ENCODE results near the gene OR2T27.
A peak's percentile ranks its signal among the peaks of the same experiment; 100 is the strongest.

Gene OR2T27

DNA sequence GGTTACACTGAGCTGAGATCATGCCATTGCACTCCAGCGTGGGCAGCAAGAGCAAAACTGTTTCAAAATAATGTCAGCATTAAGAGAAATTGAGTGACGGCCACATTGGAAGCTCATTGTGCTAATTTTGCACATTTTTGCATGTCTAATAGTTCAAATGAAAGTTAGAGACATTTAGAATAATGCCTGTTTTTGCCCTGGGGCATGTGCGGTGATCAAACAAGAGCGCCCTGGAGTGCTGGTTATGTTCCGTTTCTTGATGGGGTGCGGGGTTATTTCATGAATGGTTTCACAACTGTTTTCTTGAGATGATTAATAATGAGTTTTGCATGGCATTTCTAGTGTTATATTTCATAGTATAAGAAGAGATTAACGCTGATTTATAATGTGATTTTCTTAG lies 33.6 kb downstream of the OR2T27 start:
- Histone ChIP-seq H3K36me3 (ENCODE audit: control insufficient read depth, low read length) (no peaks in the 10 kb centered on the region), H3K4me3 (ENCODE audit: low read length) (no peak overlapping the region), H3K27ac (ENCODE audit: low read depth, low read length) (no peak overlapping the region), H4K20me1 (ENCODE audit: control insufficient read depth, insufficient read depth, low read depth, low read length) (no peaks in the 10 kb centered on the region), H3K4me1 (ENCODE audit: control insufficient read depth, low read length) (0 out of 2 replicates have a peak, but pooled peaks cover 3% of the 10 kb centered on the region), H3K79me2 (ENCODE audit: control insufficient read depth, low read length) (no peaks in the 10 kb centered on the region), H3K27me3 (ENCODE audit: control insufficient read depth, low read length) (no peaks in the 10 kb centered on the region), H3K9me2 (replicated peaks; ENCODE audit: control insufficient read depth, low read length) (no peaks in the 10 kb centered on the region), H3K9me3 (ENCODE audit: control insufficient read depth, insufficient read depth, low read length) (no peaks in the 10 kb centered on the region), H3F3A (ENCODE audit: control insufficient read depth, insufficient read depth) (no peaks in the 10 kb centered on the region), H3K4me2 (ENCODE audit: low read length) (no peak overlapping the region)
- TF ChIP-seq EZH2phosphoT487 (IDR thresholded peaks at IDR 0.05; ENCODE audit: borderline replicate concordance, low read length), result no peak
- TF ChIP-seq, protein P1, sequence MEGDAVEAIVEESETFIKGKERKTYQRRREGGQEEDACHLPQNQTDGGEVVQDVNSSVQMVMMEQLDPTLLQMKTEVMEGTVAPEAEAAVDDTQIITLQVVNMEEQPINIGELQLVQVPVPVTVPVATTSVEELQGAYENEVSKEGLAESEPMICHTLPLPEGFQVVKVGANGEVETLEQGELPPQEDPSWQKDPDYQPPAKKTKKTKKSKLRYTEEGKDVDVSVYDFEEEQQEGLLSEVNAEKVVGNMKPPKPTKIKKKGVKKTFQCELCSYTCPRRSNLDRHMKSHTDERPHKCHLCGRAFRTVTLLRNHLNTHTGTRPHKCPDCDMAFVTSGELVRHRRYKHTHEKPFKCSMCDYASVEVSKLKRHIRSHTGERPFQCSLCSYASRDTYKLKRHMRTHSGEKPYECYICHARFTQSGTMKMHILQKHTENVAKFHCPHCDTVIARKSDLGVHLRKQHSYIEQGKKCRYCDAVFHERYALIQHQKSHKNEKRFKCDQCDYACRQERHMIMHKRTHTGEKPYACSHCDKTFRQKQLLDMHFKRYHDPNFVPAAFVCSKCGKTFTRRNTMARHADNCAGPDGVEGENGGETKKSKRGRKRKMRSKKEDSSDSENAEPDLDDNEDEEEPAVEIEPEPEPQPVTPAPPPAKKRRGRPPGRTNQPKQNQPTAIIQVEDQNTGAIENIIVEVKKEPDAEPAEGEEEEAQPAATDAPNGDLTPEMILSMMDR (IDR thresholded peaks at IDR 0.05; ENCODE audit: low read depth, low read length, poor library complexity, severe bottlenecking), result no peak

DNA sequence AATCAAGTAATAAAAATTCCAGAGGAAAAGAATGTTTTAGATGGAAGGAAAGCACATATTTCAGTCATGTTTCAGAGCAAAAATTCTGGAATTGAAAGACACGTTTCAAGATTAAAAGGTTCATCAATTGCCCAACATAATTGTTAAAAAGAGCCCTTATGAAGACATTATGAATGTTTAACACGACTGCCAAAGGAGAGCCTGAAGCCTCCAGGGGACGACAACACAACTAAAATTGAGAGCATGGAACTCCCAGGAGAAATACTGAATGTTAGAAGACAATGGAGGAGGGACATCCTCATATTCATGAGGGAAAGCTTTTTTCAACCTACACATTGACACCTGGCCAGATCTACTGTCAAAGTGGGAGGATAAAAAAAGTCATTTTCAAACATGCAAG lies 36.5 kb downstream of the OR2T27 start:
- H4K20me1 ChIP-seq (ENCODE audit: control insufficient read depth, insufficient read depth, low read depth, low read length), result no peaks in the 10 kb centered on the region
- no peaks in the 10 kb centered on the region for H3K36me3 ChIP-seq (ENCODE audit: control insufficient read depth, low read length)
- H3K79me2 ChIP-seq (ENCODE audit: control insufficient read depth, low read length), result no peaks in the 10 kb centered on the region
- H3F3A ChIP-seq (ENCODE audit: control insufficient read depth, insufficient read depth), result no peaks in the 10 kb centered on the region
- no peak overlapping the region for H3K4me3 ChIP-seq (ENCODE audit: low read length)
- H3K27ac ChIP-seq (ENCODE audit: low read depth, low read length), result no peak overlapping the region
- no peak overlapping the region for H3K4me2 ChIP-seq (ENCODE audit: low read length)
- no peaks in the 10 kb centered on the region for H3K9me3 ChIP-seq (ENCODE audit: control insufficient read depth, insufficient read depth, low read length)
- 0 out of 2 replicates have a peak, but pooled peaks cover 3% of the 10 kb centered on the region for H3K4me1 ChIP-seq (ENCODE audit: control insufficient read depth, low read length)
- peaks cover 3% of the 10 kb centered on the region; the same call in 1 of the 2 replicates for H3K27me3 ChIP-seq (ENCODE audit: control insufficient read depth, low read length)
- H3K9me2 ChIP-seq (replicated peaks; ENCODE audit: control insufficient read depth, low read length), result no peaks in the 10 kb centered on the region
- TF ChIP-seq, protein P1 (IDR thresholded peaks at IDR 0.05; ENCODE audit: low read depth, low read length, poor library complexity, severe bottlenecking), result peak; percentile 88
- no peak for TF ChIP-seq EZH2phosphoT487 (IDR thresholded peaks at IDR 0.05; ENCODE audit: borderline replicate concordance, low read length)

DNA sequence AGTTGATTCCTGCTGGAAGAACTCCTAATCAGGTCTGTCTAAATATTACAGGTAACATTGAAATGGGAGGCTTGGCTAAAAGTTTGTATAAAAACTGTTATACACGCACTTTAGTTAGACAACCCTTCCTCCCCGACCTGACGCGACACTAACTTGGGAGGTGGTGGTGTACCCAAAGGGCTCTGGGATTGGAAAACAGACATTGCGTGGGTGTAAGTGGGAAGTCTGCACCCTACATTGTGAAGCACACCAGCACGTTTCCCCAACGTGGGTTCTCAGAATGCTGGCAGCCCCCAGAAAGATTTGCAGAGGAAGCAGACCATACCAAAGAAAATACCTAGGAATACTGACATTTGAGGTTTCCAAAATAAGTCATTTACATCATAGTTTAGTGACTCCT lies 37.2 kb downstream of the OR2T27 start:
- Histone ChIP-seq H3K27me3 (ENCODE audit: control insufficient read depth, low read length) (peaks cover 4% of the 10 kb centered on the region; the same call in 1 of the 2 replicates), H3K4me1 (ENCODE audit: control insufficient read depth, low read length) (0 out of 2 replicates have a peak, but pooled peaks cover 3% of the 10 kb centered on the region), H4K20me1 (ENCODE audit: control insufficient read depth, insufficient read depth, low read depth, low read length) (no peaks in the 10 kb centered on the region), H3K36me3 (ENCODE audit: control insufficient read depth, low read length) (no peaks in the 10 kb centered on the region), H3K4me3 (ENCODE audit: low read length) (no peak overlapping the region), H3K79me2 (ENCODE audit: control insufficient read depth, low read length) (no peaks in the 10 kb centered on the region), H3K9me2 (replicated peaks; ENCODE audit: control insufficient read depth, low read length) (no peaks in the 10 kb centered on the region), H3K4me2 (ENCODE audit: low read length) (no peak overlapping the region), H3F3A (ENCODE audit: control insufficient read depth, insufficient read depth) (no peaks in the 10 kb centered on the region), H3K27ac (ENCODE audit: low read depth, low read length) (no peak overlapping the region), H3K9me3 (ENCODE audit: control insufficient read depth, insufficient read depth, low read length) (no peaks in the 10 kb centered on the region)
- TF ChIP-seq EZH2phosphoT487 (IDR thresholded peaks at IDR 0.05; ENCODE audit: borderline replicate concordance, low read length), result no peak
- TF ChIP-seq, protein P1 (IDR thresholded peaks at IDR 0.05; ENCODE audit: low read depth, low read length, poor library complexity, severe bottlenecking), result no peak
